H1 (cell line): ENCODE measurements around the gene DDX42. TPM values are rescaled to one million over a fixed set of nuclear protein-coding genes. Genes with fewer than 3 reads are reported as not detected.

Experiments
- CTCF ChIA-PET: fragments of 300-600 bp; sonication (Branson Sonifier 250); formaldehyde crosslinking; loops from one replicate; lab custom pipeline; 2021; ENCODE audit not compliant: partially characterized antibody; lab: Charles Lee
- POLR2A ChIA-PET: fragments of 300-600 bp; sonication (Branson Sonifier 250); formaldehyde crosslinking; loops from one replicate; lab custom pipeline; 2021; ENCODE audit warnings: inconsistent platforms; ENCODE audit not compliant: partially characterized antibody; lab: Charles Lee
- DNase-seq, 2 experiments: peaks; one replicate each; pipeline versions ENCODE4 v3.0.0 to v3.0.0-alpha.2; 2010 to 2022; ENCODE audit warnings: low spot score in 2 of 2, low read depth in 1 of 2, mixed read lengths in 1 of 2
- FAIRE-seq: peaks from 2 replicates; lab custom pipeline; 2011; peaks lifted over from hg19 to GRCh38; lab: Jason Lieb, UNC
- H2AFZ ChIP-seq: 2 replicates; pipeline ENCODE4 v1.8.1; 2012; ENCODE audit warnings: low read length, inconsistent platforms
- H2AK5ac ChIP-seq: 2 replicates; pipeline ENCODE4 v1.6.1; 2013; ENCODE audit warnings: low read depth, low read length
- H2BK120ac ChIP-seq: replicated peaks from 2 replicates; pipeline ENCODE3; 2013; ENCODE audit warnings: low read depth, low read length, inconsistent platforms
- H2BK12ac ChIP-seq: 2 replicates; pipeline ENCODE4 v1.6.1; 2013; ENCODE audit warnings: low read depth, low read length
- H2BK15ac ChIP-seq: 2 replicates; pipeline ENCODE4 v1.6.1; 2013; ENCODE audit warnings: low read length
- H2BK20ac ChIP-seq: 2 replicates; pipeline ENCODE4 v1.6.1; 2013; ENCODE audit warnings: low read length
- H2BK5ac ChIP-seq: 2 replicates; pipeline ENCODE4 v1.6.1; 2013; ENCODE audit warnings: low read depth, low read length
- H3K14ac ChIP-seq: 2 replicates; pipeline ENCODE4 v1.6.1; 2013; ENCODE audit warnings: inconsistent platforms; ENCODE audit not compliant: insufficient read length
- H3K18ac ChIP-seq: 2 replicates; pipeline ENCODE4 v1.6.1; 2013; ENCODE audit warnings: low read length; ENCODE audit errors: extremely low read depth
- H3K23ac ChIP-seq: 2 replicates; pipeline ENCODE4 v1.6.1; 2013; ENCODE audit warnings: inconsistent platforms; ENCODE audit not compliant: insufficient read length
- H3K23me2 ChIP-seq: 2 replicates; pipeline ENCODE4 v1.6.1; 2013; ENCODE audit warnings: low read depth, low read length
- H3K27ac ChIP-seq: 2 replicates; pipeline ENCODE4 v1.6.1; 2011; ENCODE audit warnings: low read depth, low read length, inconsistent platforms
- H3K27me3 ChIP-seq, 4 experiments: replicated peaks in 1 of 4; 1 replicate in 1 of 4; 2 replicates in 3 of 4; pipeline versions ENCODE4 v1.6.1 to v1.8.1; 2011 to 2013; ENCODE audit warnings: low read length in 3 of 4, mild to moderate bottlenecking in 3 of 4, inconsistent platforms in 2 of 4, mixed read lengths in 2 of 4, moderate library complexity in 1 of 4; ENCODE audit not compliant: control insufficient read depth in 3 of 4, insufficient read depth in 3 of 4; ENCODE audit errors: extremely low read depth in 1 of 4
- H3K36me3 ChIP-seq, 4 experiments: 2 replicates each; pipeline versions ENCODE4 v1.6.1 to v1.8.1; 2011 to 2013; ENCODE audit warnings: mild to moderate bottlenecking in 4 of 4, low read length in 3 of 4, moderate library complexity in 2 of 4, control low read depth in 1 of 4, inconsistent platforms in 1 of 4; ENCODE audit not compliant: insufficient read depth in 4 of 4, control insufficient read depth in 2 of 4
- H3K4ac ChIP-seq: replicated peaks from 2 replicates; pipeline ENCODE3; 2013; ENCODE audit warnings: low read length, low read depth, mixed read lengths, inconsistent platforms; ENCODE audit not compliant: insufficient read length
- H3K4me1 ChIP-seq, 4 experiments: replicated peaks in 1 of 4; 1 replicate in 1 of 4; 2 replicates in 3 of 4; pipeline versions ENCODE4 v1.6.1 to v1.8.1; 2011 to 2013; ENCODE audit warnings: low read length in 3 of 4, inconsistent platforms in 2 of 4, mixed read lengths in 1 of 4; ENCODE audit not compliant: insufficient read depth in 4 of 4, control insufficient read depth in 3 of 4
- H3K4me2 ChIP-seq, 2 experiments: 2 replicates each; pipeline versions ENCODE4 v1.6.1 to v1.8.1; 2011 to 2013; ENCODE audit warnings: low read depth in 2 of 2, low read length in 2 of 2, control low read depth in 1 of 2, inconsistent platforms in 1 of 2, mild to moderate bottlenecking in 1 of 2; ENCODE audit not compliant: insufficient read depth in 1 of 2
- H3K4me3 ChIP-seq, 4 experiments: fragments of 200-600, 300-600 bp in 1 of 4; sonication (generic), shearing (Covaris generic), sonication (Bioruptor Twin) in 1 of 4; 2 replicates each; pipeline versions ENCODE4 v1.5.1 to v1.8.1; 2011 to 2016; ENCODE audit warnings: low read length in 4 of 4, low read depth in 3 of 4, control low read depth in 2 of 4, inconsistent platforms in 2 of 4, mild to moderate bottlenecking in 2 of 4, mixed read lengths in 1 of 4, moderate library complexity in 1 of 4; ENCODE audit not compliant: insufficient read depth in 2 of 4; ENCODE audit errors: extremely low read depth in 1 of 4
- H3K56ac ChIP-seq: replicated peaks from 2 replicates; pipeline ENCODE3; 2013; ENCODE audit warnings: low read depth, mild to moderate bottlenecking, mixed read lengths, low read length, inconsistent platforms; ENCODE audit not compliant: insufficient read length
- H3K79me1 ChIP-seq: 2 replicates; pipeline ENCODE4 v1.6.1; 2013; ENCODE audit warnings: low read depth, low read length, control low read depth
- H3K79me2 ChIP-seq, 2 experiments: 2 replicates each; pipeline versions ENCODE4 v1.6.1 to v1.8.1; 2012 to 2013; ENCODE audit warnings: low read length in 2 of 2, mild to moderate bottlenecking in 2 of 2, inconsistent platforms in 1 of 2; ENCODE audit not compliant: insufficient read depth in 2 of 2, control insufficient read depth in 1 of 2
- H3K9ac ChIP-seq, 4 experiments: replicated peaks in 1 of 4; 1 replicate in 1 of 4; 2 replicates in 3 of 4; pipeline versions ENCODE4 v1.6.1 to v1.8.1; 2011 to 2013; ENCODE audit warnings: low read depth in 3 of 4, low read length in 3 of 4, control low read depth in 2 of 4, mild to moderate bottlenecking in 2 of 4, moderate library complexity in 2 of 4, inconsistent platforms in 1 of 4; ENCODE audit errors: extremely low read depth in 1 of 4
- H3K9me3 ChIP-seq, 2 experiments: 2 replicates each; pipeline versions ENCODE4 v1.6.1 to v1.8.1; 2012 to 2013; ENCODE audit warnings: mild to moderate bottlenecking in 2 of 2, moderate library complexity in 2 of 2, control low read depth in 1 of 2, inconsistent platforms in 1 of 2, low read depth in 1 of 2, low read length in 1 of 2, mixed read lengths in 1 of 2; ENCODE audit not compliant: insufficient read depth in 2 of 2
- H4K20me1 ChIP-seq, 2 experiments: replicated peaks in 1 of 2; 2 replicates each; pipeline versions ENCODE3 to v1.8.1; 2011 to 2013; ENCODE audit warnings: inconsistent platforms in 2 of 2, low read length in 2 of 2, mild to moderate bottlenecking in 1 of 2; ENCODE audit not compliant: insufficient read depth in 2 of 2, control insufficient read depth in 1 of 2
- H4K5ac ChIP-seq: 2 replicates; pipeline ENCODE4 v1.6.1; 2013; ENCODE audit warnings: low read length, low read depth, mixed read lengths, inconsistent platforms; ENCODE audit not compliant: insufficient read length
- H4K8ac ChIP-seq: 2 replicates; pipeline ENCODE4 v1.8.0; 2013; ENCODE audit warnings: mild to moderate bottlenecking, moderate library complexity, low read length, inconsistent platforms; ENCODE audit not compliant: insufficient read depth; ENCODE audit errors: extremely low read depth
- H4K91ac ChIP-seq: replicated peaks from 2 replicates; pipeline ENCODE3; 2013; ENCODE audit warnings: low read length, mixed read lengths, inconsistent platforms; ENCODE audit not compliant: insufficient read length
- WGBS, 2 experiments: shearing (Covaris generic) in 1 of 2; methylation state at CpG; one replicate each; pipeline versions ENCODE4 v1.1.6 to v1.1.7; 2013 to 2015; ENCODE audit warnings: low lambda C conversion rate in 2 of 2, mixed read lengths in 2 of 2, inconsistent platforms in 1 of 2, low coverage in 1 of 2, missing lambda C conversion rate in 1 of 2; ENCODE audit not compliant: insufficient replicate concordance in 2 of 2, insufficient coverage in 1 of 2, insufficient read length in 1 of 2; ENCODE audit errors: extremely low coverage in 1 of 2, missing lambda C conversion rate in 1 of 2; 5-methylcytosine and 5-hydroxymethylcytosine counted together
- polyA plus RNA-seq, 7 experiments: library from polyadenylated mRNA; depleted of rRNA in 3 of 7; stranded (reverse) in 5 of 7; unstranded in 2 of 7; fragments of >200 nt in 5 of 7; fragments of 200-250 nt in 2 of 7; gene quantifications; 1 replicate in 5 of 7; 2 replicates in 1 of 7; 4 replicates in 1 of 7; pipeline versions ENCODE4 v1.2.1 to v1.2.3, GENCODE V29; 2011 to 2013; ENCODE audit warnings: missing spikeins in 2 of 7, mixed read lengths in 2 of 7
- total RNA-seq: library from RNA; stranded (reverse); fragmentation: NEBNext Ultra II Directional; extraction: Animal tissue kit (Norgen Biotek cat#: 25700); gene quantifications from 2 replicates; pipeline ENCODE4 v1.2.1, GENCODE V29; 2021

Gene DDX42
- total and polyA plus RNA-seq, 2 of the 8 experiments (the other 6 are each of a cell fraction or from before 2014, with no cell fraction given) = 40.6 to 114 TPM

GRCh38 chr17:63836811-63837210 is 62.8 kb downstream of the DDX42 start:
- Histone ChIP-seq H2AFZ (no peak overlapping the region), H4K20me1 (peaks cover 3 to 13% of the 10 kb centered on the region in 2 experiments), H4K5ac (no peak overlapping the region), H2BK5ac (no peak overlapping the region), H3K4ac (no peak overlapping the region), H3K79me1 (peaks cover 20% of the 10 kb centered on the region), H2BK12ac (no peak overlapping the region), H3K79me2 (peaks cover 11 to 41% of the 10 kb centered on the region in 2 experiments), H3K56ac (no peak overlapping the region), H2BK20ac (no peak overlapping the region), H3K23ac (no peak overlapping the region), H3K27me3 (no peaks in the 10 kb centered on the region), H3K4me1 (peaks cover 3 to 28% (median 26%) of the 10 kb centered on the region in 4 experiments), H3K14ac (no peak overlapping the region), H3K36me3 (peaks cover 17 to 33% (median 29%) of the 10 kb centered on the region in 4 experiments), H3K9ac (no peak overlapping the region), H3K9me3 (no peaks in the 10 kb centered on the region), H2AK5ac (no peak overlapping the region), H3K18ac (no peak overlapping the region), H4K91ac (no peak overlapping the region), H3K4me3 (no peak overlapping the region), H2BK15ac (no peak overlapping the region), H3K4me2 (no peak overlapping the region), H4K8ac (no peak overlapping the region), H2BK120ac (no peak overlapping the region), H3K23me2 (peaks cover 7% of the 10 kb centered on the region), H3K27ac (no peak overlapping the region)
- WGBS, 2 experiments = 93% methylated on average over 6 of the region's 7 CpGs; no CpG with 5 or more reads in 1 of the 2 experiments
- FAIRE-seq (no peak), DNase-seq (no peak)
- CTCF ChIA-PET = interaction anchor here (1.1 to 2.9 kb wide), 4 partner anchors 8 to 29 kb away, joined by 4 to 15 read pairs (median 8); no protein-coding TSS in a partner anchor
- POLR2A ChIA-PET = interaction anchor here (27.8 to 32.3 kb wide), 2 partner anchors 16 to 54 kb away, joined by 481 to 593 read pairs; partner anchors contain the start of genes CCDC47, DDX42, FTSJ3 and PSMC5
